HL-60 (cell line): ENCODE measurements around the gene DKK1.

Experiments used
- DNase-seq, 2 experiments: peaks; one replicate each; pipeline ENCODE4 v3.0.0-alpha.2; 2010 to 2020; ENCODE audit warnings: low read depth in 1 of 2, low spot score in 1 of 2
- H3K27ac ChIP-seq: fragments of 250-450 bp; sonication (Bioruptor Pico); replicated peaks from 2 replicates; pipeline ENCODE4 v1.5.1; 2020; ENCODE audit warnings: mild to moderate bottlenecking, moderate library complexity
- H3K27me3 ChIP-seq: fragments of 250-450 bp; sonication (Bioruptor Pico); 2 replicates; pipeline ENCODE4 v1.5.1; 2021; ENCODE audit warnings: mild to moderate bottlenecking, moderate library complexity; ENCODE audit not compliant: insufficient read depth, poor library complexity, severe bottlenecking
- H3K4me3 ChIP-seq: replicated peaks from 2 replicates; pipeline ENCODE4 v1.5.1; 2011; ENCODE audit warnings: mild to moderate bottlenecking, control low read depth, low read length; ENCODE audit not compliant: insufficient read depth
- GABPA ChIP-seq: IDR thresholded peaks from 2 replicates; pipeline ENCODE4 v1.6.1; 2012; ENCODE audit warnings: low read depth
- POLR2AphosphoS5 ChIP-seq: IDR thresholded peaks from 2 replicates; pipeline ENCODE4 v1.6.1; 2012; ENCODE audit warnings: low read depth
- SPI1 ChIP-seq: IDR thresholded peaks from 2 replicates; pipeline ENCODE4 v1.6.1; 2012; ENCODE audit warnings: low read depth, mild to moderate bottlenecking, borderline replicate concordance
- TF ChIP-seq, protein P1 (sequence below): IDR thresholded peaks from one replicate; pipeline ENCODE4 v1.5.1; 2011; ENCODE audit warnings: low read length, control low read depth, inconsistent platforms; ENCODE audit not compliant: insufficient read depth
- TF ChIP-seq, protein P2 (sequence below): IDR thresholded peaks from 2 replicates; pipeline ENCODE4 v1.6.1; 2012; ENCODE audit warnings: low read depth; ENCODE audit not compliant: insufficient replicate concordance

DKK1 gene

GRCh38 chr10:52316001-52316400 is 1.9 kb downstream of the DKK1 start:
- H3K27ac ChIP-seq: no peak overlapping the region
- peaks cover 15% of the 10 kb centered on the region for H3K27me3 ChIP-seq
- DNase-seq: no peak
- TF ChIP-seq, protein P1, sequence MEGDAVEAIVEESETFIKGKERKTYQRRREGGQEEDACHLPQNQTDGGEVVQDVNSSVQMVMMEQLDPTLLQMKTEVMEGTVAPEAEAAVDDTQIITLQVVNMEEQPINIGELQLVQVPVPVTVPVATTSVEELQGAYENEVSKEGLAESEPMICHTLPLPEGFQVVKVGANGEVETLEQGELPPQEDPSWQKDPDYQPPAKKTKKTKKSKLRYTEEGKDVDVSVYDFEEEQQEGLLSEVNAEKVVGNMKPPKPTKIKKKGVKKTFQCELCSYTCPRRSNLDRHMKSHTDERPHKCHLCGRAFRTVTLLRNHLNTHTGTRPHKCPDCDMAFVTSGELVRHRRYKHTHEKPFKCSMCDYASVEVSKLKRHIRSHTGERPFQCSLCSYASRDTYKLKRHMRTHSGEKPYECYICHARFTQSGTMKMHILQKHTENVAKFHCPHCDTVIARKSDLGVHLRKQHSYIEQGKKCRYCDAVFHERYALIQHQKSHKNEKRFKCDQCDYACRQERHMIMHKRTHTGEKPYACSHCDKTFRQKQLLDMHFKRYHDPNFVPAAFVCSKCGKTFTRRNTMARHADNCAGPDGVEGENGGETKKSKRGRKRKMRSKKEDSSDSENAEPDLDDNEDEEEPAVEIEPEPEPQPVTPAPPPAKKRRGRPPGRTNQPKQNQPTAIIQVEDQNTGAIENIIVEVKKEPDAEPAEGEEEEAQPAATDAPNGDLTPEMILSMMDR: no peak
- TF ChIP-seq, protein P2, sequence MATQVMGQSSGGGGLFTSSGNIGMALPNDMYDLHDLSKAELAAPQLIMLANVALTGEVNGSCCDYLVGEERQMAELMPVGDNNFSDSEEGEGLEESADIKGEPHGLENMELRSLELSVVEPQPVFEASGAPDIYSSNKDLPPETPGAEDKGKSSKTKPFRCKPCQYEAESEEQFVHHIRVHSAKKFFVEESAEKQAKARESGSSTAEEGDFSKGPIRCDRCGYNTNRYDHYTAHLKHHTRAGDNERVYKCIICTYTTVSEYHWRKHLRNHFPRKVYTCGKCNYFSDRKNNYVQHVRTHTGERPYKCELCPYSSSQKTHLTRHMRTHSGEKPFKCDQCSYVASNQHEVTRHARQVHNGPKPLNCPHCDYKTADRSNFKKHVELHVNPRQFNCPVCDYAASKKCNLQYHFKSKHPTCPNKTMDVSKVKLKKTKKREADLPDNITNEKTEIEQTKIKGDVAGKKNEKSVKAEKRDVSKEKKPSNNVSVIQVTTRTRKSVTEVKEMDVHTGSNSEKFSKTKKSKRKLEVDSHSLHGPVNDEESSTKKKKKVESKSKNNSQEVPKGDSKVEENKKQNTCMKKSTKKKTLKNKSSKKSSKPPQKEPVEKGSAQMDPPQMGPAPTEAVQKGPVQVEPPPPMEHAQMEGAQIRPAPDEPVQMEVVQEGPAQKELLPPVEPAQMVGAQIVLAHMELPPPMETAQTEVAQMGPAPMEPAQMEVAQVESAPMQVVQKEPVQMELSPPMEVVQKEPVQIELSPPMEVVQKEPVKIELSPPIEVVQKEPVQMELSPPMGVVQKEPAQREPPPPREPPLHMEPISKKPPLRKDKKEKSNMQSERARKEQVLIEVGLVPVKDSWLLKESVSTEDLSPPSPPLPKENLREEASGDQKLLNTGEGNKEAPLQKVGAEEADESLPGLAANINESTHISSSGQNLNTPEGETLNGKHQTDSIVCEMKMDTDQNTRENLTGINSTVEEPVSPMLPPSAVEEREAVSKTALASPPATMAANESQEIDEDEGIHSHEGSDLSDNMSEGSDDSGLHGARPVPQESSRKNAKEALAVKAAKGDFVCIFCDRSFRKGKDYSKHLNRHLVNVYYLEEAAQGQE: no peak
- no peak for TF ChIP-seq SPI1
- TF ChIP-seq GABPA: no peak
- TF ChIP-seq POLR2AphosphoS5: no peak
- H3K4me3 ChIP-seq: no peak overlapping the region

DNA sequence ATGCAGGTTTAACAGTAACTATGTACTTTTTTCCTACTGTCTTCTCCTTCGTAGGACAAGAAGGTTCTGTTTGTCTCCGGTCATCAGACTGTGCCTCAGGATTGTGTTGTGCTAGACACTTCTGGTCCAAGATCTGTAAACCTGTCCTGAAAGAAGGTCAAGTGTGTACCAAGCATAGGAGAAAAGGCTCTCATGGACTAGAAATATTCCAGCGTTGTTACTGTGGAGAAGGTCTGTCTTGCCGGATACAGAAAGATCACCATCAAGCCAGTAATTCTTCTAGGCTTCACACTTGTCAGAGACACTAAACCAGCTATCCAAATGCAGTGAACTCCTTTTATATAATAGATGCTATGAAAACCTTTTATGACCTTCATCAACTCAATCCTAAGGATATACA is 2.4 kb downstream of the DKK1 start:
- Histone ChIP-seq H3K27me3 (peaks cover 15% of the 10 kb centered on the region), H3K27ac (no peak overlapping the region), H3K4me3 (no peak overlapping the region)
- DNase-seq: no peak
- TF ChIP-seq, protein P2: no peak
- TF ChIP-seq, protein P1: no peak
- no peak for TF ChIP-seq GABPA
- no peak for TF ChIP-seq SPI1
- no peak for TF ChIP-seq POLR2AphosphoS5

GRCh38 chr10:52318136-52318701 is 4.1 kb downstream of the DKK1 start:
- TF ChIP-seq SPI1 (no peak), GABPA (no peak), POLR2AphosphoS5 (no peak)
- TF ChIP-seq, protein P2: no peak
- TF ChIP-seq, protein P1: no peak

More at GRCh38 chr10:52318136-52318701, 4.1 kb downstream of the DKK1 start:
- Histone ChIP-seq H3K27me3 (peaks cover 15% of the 10 kb centered on the region), H3K27ac (no peak overlapping the region), H3K4me3 (no peak overlapping the region)
- no peak for DNase-seq
